ENCODE measurements around the gene PLET1. TPM values are rescaled to one million over a fixed set of nuclear protein-coding genes. Genes with fewer than 3 reads are reported as not detected.

The PLET1 gene
- total RNA-seq, 1 experiment from 2014 or later = 0.26 TPM

- Histone ChIP-seq H3K36me3 (ENCODE audit: low read depth, low read length) (no peaks in the 10 kb centered on the region), H3K4me2 (ENCODE audit: low read length) (no peak overlapping the region), H2AFZ (ENCODE audit: low read length) (no peak overlapping the region), H3K79me2 (ENCODE audit: low read length) (peaks cover 8% of the 10 kb centered on the region), H4K20me1 (ENCODE audit: low read length) (peaks cover 2% of the 10 kb centered on the region; the same call in 1 of the 2 replicates), H3K27ac (ENCODE audit: low read length) (no peak overlapping the region), H3K4me3 (ENCODE audit: low read length) (no peak overlapping the region), H3K9me2 (replicated peaks; ENCODE audit: low read length) (no peaks in the 10 kb centered on the region), H3K4me1 (ENCODE audit: insufficient read depth, low read length) (peaks cover 28% of the 10 kb centered on the region), H3K27me3 (ENCODE audit: low read length) (no peaks in the 10 kb centered on the region), H3F3A (ENCODE audit: low read length, unreplicated experiment) (no peaks in the 10 kb centered on the region), H3K9me3 (ENCODE audit: low read length) (no peaks in the 10 kb centered on the region), H3K9ac (ENCODE audit: low read length) (no peak overlapping the region)
- ATAC-seq (no peak), DNase-seq (no peak)
- POLR2A ChIA-PET (ENCODE audit: unreplicated experiment) = no interaction called here
- no peak for TF ChIP-seq EZH2 (IDR thresholded peaks at IDR 0.05; ENCODE audit: low read length, unreplicated experiment)
- TF ChIP-seq CTCF (conservative IDR thresholded peaks at IDR 0.05; ENCODE audit: low read depth, low read length) = no peak
- no peak for TF ChIP-seq EZH2phosphoT487 (IDR thresholded peaks at IDR 0.05; ENCODE audit: borderline replicate concordance, low read length)
- no TSS peak for BruUV-seq (replicated peaks)
- intact Hi-C loops (cut with micrococcal nuclease) = no loop called here
- CTCF ChIA-PET = interaction anchor here (0.6 to 3.4 kb wide), 2 partner anchors 58 to 116 kb away, joined by 3 to 60 read pairs; no protein-coding TSS in a partner anchor
Observed at GRCh38 chr11:112222303-112222702, 38.4 kb downstream of the PLET1 start.

DNA sequence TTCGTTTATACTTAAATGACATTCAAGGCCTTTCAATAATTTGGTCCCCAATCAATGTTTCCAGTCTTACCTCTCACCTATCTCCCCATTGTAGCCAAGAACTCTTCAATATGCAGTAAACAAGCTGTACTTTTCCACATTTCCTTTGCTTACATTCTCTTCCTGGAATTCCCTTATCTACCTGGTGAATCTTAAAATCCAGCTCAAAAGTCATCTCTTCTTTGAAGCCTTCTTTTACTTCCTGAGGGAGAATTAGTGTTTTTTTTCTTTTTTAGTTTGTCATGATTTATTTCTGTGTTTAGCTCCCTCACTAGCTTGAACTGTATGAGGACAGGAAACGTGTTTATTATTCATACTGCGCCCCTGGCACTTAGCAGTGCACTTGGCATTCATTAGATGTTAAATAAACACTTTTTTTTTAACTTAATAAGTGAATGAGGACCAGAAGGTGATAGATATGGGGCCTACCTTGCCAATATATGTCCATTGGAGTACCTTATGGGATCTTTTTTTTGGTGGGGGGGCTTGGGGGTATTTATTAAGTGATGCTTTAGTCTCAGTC is 39.3 kb downstream of the PLET1 start:
- Histone ChIP-seq H3K4me1 (ENCODE audit: insufficient read depth, low read length) (peaks cover 29% of the 10 kb centered on the region), H3K27ac (ENCODE audit: low read length) (no peak overlapping the region), H3K9me2 (replicated peaks; ENCODE audit: low read length) (no peaks in the 10 kb centered on the region), H3K36me3 (ENCODE audit: low read depth, low read length) (no peaks in the 10 kb centered on the region), H3K9ac (ENCODE audit: low read length) (no peak overlapping the region), H4K20me1 (ENCODE audit: low read length) (no peaks in the 10 kb centered on the region), H2AFZ (ENCODE audit: low read length) (peak overlapping the region; percentile 6; the same call in 1 of the 2 replicates), H3K4me2 (ENCODE audit: low read length) (peak overlapping the region; percentile 2; the same call in 1 of the 2 replicates), H3K27me3 (ENCODE audit: low read length) (no peaks in the 10 kb centered on the region), H3K9me3 (ENCODE audit: low read length) (no peaks in the 10 kb centered on the region), H3K4me3 (ENCODE audit: low read length) (no peak overlapping the region), H3F3A (ENCODE audit: low read length, unreplicated experiment) (no peaks in the 10 kb centered on the region), H3K79me2 (ENCODE audit: low read length) (no peaks in the 10 kb centered on the region)
- DNase-seq = peak; percentile 35
- ChIA-PET CTCF (interaction anchor here (0.6 to 3.4 kb wide), 4 partner anchors 10 to 277 kb away, joined by 3 to 60 read pairs (median 4); no protein-coding TSS in a partner anchor), POLR2A (ENCODE audit: unreplicated experiment) (interaction anchor here (0.6 to 0.8 kb wide), 2 partner anchors 61 to 233 kb away, joined by 4 to 6 read pairs; no protein-coding TSS in a partner anchor)
- intact Hi-C loops (cut with micrococcal nuclease) = no loop called here
- ATAC-seq = no peak
- no TSS peak for BruUV-seq (replicated peaks)
- no peak for TF ChIP-seq EZH2 (IDR thresholded peaks at IDR 0.05; ENCODE audit: low read length, unreplicated experiment)
- no peak for TF ChIP-seq CTCF (conservative IDR thresholded peaks at IDR 0.05; ENCODE audit: low read depth, low read length)
- TF ChIP-seq EZH2phosphoT487 (IDR thresholded peaks at IDR 0.05; ENCODE audit: borderline replicate concordance, low read length) = no peak

Measured in PC-3 (cell line).